OCI-LY7 (cell line): ENCODE results near the gene SLC44A2. TPM values are rescaled to one million over a fixed set of nuclear protein-coding genes. Genes with fewer than 3 reads are reported as not detected.
"Not testable (repeated sequence)": the region's sequence is repeated elsewhere in the genome, so short reads cannot be mapped to it uniquely, and the experiment has no call there.

Experiments
- BruUV-seq: library from RNA; stranded (reverse); fragments of 400-500 nt; replicated peaks from 2 replicates; lab custom pipeline; 2021; lab: Mats Ljungman, UMichigan
- CTCF ChIA-PET: fragments of 300-600 bp; sonication (Branson Sonifier 250); formaldehyde crosslinking; loops from one replicate; lab custom pipeline; 2022; ENCODE audit warnings: antibody characterized with exemption; ENCODE audit not compliant: unreplicated experiment; lab: Charles Lee
- POLR2A ChIA-PET: fragments of 300-600 bp; sonication (Branson Sonifier 250); formaldehyde crosslinking; loops from one replicate; lab custom pipeline; 2022; ENCODE audit warnings: antibody characterized with exemption; lab: Charles Lee
- DNase-seq: peaks from one replicate; pipeline ENCODE4 v3.0.0-alpha.2; 2015; ENCODE audit warnings: low spot score
- H2AFZ ChIP-seq: fragments of 200-600 bp; sonication (generic), shearing (Covaris generic); 2 replicates; pipeline ENCODE4 v1.6.1; 2014; ENCODE audit warnings: mild to moderate bottlenecking, antibody characterized with exemption, low read length, moderate library complexity
- H3K27ac ChIP-seq: fragments of 200-600 bp; sonication (generic); 2 replicates; pipeline ENCODE4 v1.5.1; 2014; ENCODE audit warnings: mixed run types, low read depth, mild to moderate bottlenecking, moderate library complexity, low read length, inconsistent platforms; ENCODE audit not compliant: poor library complexity, severe bottlenecking
- H3K36me3 ChIP-seq: fragments of 200-600 bp; sonication (generic); 2 replicates; pipeline ENCODE4 v1.6.1; 2014; ENCODE audit warnings: mild to moderate bottlenecking, antibody characterized with exemption, low read length, moderate library complexity, mixed read lengths; ENCODE audit not compliant: insufficient read depth
- H3K4me1 ChIP-seq: fragments of 200-600 bp; sonication (generic); 2 replicates; pipeline ENCODE4 v1.5.1; 2014; ENCODE audit warnings: mild to moderate bottlenecking, low read length; ENCODE audit not compliant: insufficient read depth, poor library complexity, severe bottlenecking
- H3K4me2 ChIP-seq: fragments of 200-600 bp; sonication (generic); 2 replicates; pipeline ENCODE4 v1.6.1; 2014; ENCODE audit warnings: mild to moderate bottlenecking, low read length
- H3K4me3 ChIP-seq: fragments of 200-600 bp; sonication (generic); 2 replicates; pipeline ENCODE4 v1.5.1; 2014; ENCODE audit warnings: mild to moderate bottlenecking, low read depth, low read length; ENCODE audit not compliant: poor library complexity, severe bottlenecking
- H3K79me2 ChIP-seq: fragments of 200-600 bp; sonication (generic); 2 replicates; pipeline ENCODE4 v1.6.1; 2016; ENCODE audit warnings: low read depth, mild to moderate bottlenecking, low read length, moderate library complexity, mixed read lengths; ENCODE audit not compliant: insufficient read depth
- H3K9me2 ChIP-seq: fragments of 200-600 bp; sonication (generic); 2 replicates; pipeline ENCODE4 v1.6.1; 2016; ENCODE audit warnings: mild to moderate bottlenecking, low read length, mixed read lengths; ENCODE audit not compliant: insufficient read depth
- H3K9me3 ChIP-seq: fragments of 200-600 bp; sonication (generic); 2 replicates; pipeline ENCODE4 v1.6.1; 2014; ENCODE audit warnings: mild to moderate bottlenecking, mixed run types, low read length, mixed read lengths
- H4K20me1 ChIP-seq: fragments of 200-600 bp; sonication (generic); 2 replicates; pipeline ENCODE4 v1.6.1; 2014; ENCODE audit warnings: mild to moderate bottlenecking, antibody characterized with exemption, low read length, moderate library complexity, mixed read lengths; ENCODE audit not compliant: insufficient read depth
- CTCF ChIP-seq: fragments of 200-600 bp; sonication (generic); conservative IDR thresholded peaks from 2 replicates; pipeline ENCODE4 v1.5.1; 2014; ENCODE audit warnings: mild to moderate bottlenecking, antibody characterized with exemption, low read length, moderate library complexity, mixed read lengths
- EZH2phosphoT487 ChIP-seq: fragments of 200-600 bp; sonication (generic); IDR thresholded peaks from 2 replicates; pipeline ENCODE4 v1.6.1; 2018; ENCODE audit warnings: low read depth, borderline replicate concordance, mild to moderate bottlenecking, mixed run types, antibody characterized with exemption, low read length, moderate library complexity, mixed read lengths
- intact Hi-C: fragments of 100-400 bp; cut with micrococcal nuclease; formaldehyde crosslinking; loops from one replicate; pipeline ENCODE4 v1.10.0; 2022; ENCODE audit not compliant: unreplicated experiment
- total RNA-seq, 2 experiments: library from RNA; depleted of rRNA in 1 of 2; stranded (reverse); fragments of >200 nt in 1 of 2; shearing (Covaris generic) in 1 of 2; gene quantifications; 2 replicates each; pipeline ENCODE4 v1.2.3, GENCODE V29; 2014 to 2022

The SLC44A2 gene
- total RNA-seq, 2 experiments from 2014 or later = 115 to 197 TPM

GRCh38 chr19:10662384-10663251, 37.3 kb downstream of the SLC44A2 start:
- ChIA-PET CTCF (no interaction called here), POLR2A (no interaction called here)
- Histone ChIP-seq H3K9me3 (no peaks in the 10 kb centered on the region), H2AFZ (no peak overlapping the region), H3K4me1 (peaks cover 77% of the 10 kb centered on the region), H3K9me2 (no peaks in the 10 kb centered on the region), H3K79me2 (peaks cover 100% of the 10 kb centered on the region), H3K4me2 (peak overlapping the region; percentile 94), H4K20me1 (peaks cover 33% of the 10 kb centered on the region), H3K4me3 (peak overlapping the region; percentile 100), H3K27ac (peak overlapping the region; percentile 87), H3K36me3 (peaks cover 80% of the 10 kb centered on the region)
- intact Hi-C loops = no loop called here
- TSS peak; percentile 22 for BruUV-seq
- no peak for TF ChIP-seq CTCF
- no peak for TF ChIP-seq EZH2phosphoT487
- peak; percentile 69 for DNase-seq

GRCh38 chr19:10663252-10663563, 37.9 kb downstream of the SLC44A2 start:
- peaks cover 39% of the 10 kb centered on the region for H4K20me1 ChIP-seq
- CTCF ChIA-PET = not testable (repeated sequence)

GRCh38 chr19:10667867-10668266, 42.5 kb downstream of the SLC44A2 start:
- Histone ChIP-seq H4K20me1 (peaks cover 34% of the 10 kb centered on the region), H3K79me2 (peaks cover 100% of the 10 kb centered on the region), H3K4me2 (no peak overlapping the region), H3K36me3 (peaks cover 88% of the 10 kb centered on the region), H3K9me3 (no peaks in the 10 kb centered on the region), H3K4me1 (peaks cover 37% of the 10 kb centered on the region), H3K9me2 (no peaks in the 10 kb centered on the region), H3K27ac (no peak overlapping the region), H3K4me3 (no peak overlapping the region), H2AFZ (no peak overlapping the region)
- CTCF ChIA-PET = no interaction called here
- POLR2A ChIA-PET = no interaction called here
- intact Hi-C loops = no loop called here
- BruUV-seq = no TSS peak
- no peak for DNase-seq
- TF ChIP-seq CTCF = no peak
- TF ChIP-seq EZH2phosphoT487 = no peak

More at GRCh38 chr19:10663252-10663563, 37.9 kb downstream of the SLC44A2 start:
- POLR2A ChIA-PET, intact Hi-C loops, H2AFZ ChIP-seq, DNase-seq, BruUV-seq, H3K9me3 ChIP-seq, H3K9me2 ChIP-seq: not testable (repeated sequence)
- Histone ChIP-seq H3K4me2 (peak overlapping the region; percentile 94), H3K36me3 (peaks cover 80% of the 10 kb centered on the region), H3K27ac (peak overlapping the region; percentile 87), H3K79me2 (peaks cover 100% of the 10 kb centered on the region), H3K4me3 (peak overlapping the region; percentile 100), H3K4me1 (peaks cover 74% of the 10 kb centered on the region)
